ENCODE results near the gene TRIM52.

DNA sequence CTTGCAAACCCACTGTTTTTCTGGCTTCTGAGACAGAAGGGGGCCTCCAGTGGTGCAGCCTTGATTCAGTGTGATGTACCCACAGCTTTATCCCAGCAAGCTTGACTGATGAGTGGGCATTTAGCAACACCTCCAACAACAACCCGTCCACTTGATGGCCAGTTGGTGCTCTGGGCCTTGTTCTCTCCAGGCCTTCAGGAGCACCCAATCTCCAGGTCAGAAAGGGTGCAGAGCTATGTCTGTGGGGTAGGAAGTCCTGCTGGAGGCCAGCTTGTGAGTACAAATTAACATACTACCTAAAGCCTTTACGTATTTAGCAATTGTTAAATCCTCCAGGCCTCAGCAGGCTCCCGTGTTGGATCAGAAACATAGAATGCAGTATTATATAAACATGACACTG is 10.1 kb upstream of the TRIM52 start:
- no peak for TF ChIP-seq ZNF394 (tag by site-specific recombination; IDR thresholded peaks at IDR 0.05; ENCODE audit: borderline replicate concordance)
- no peak for TF ChIP-seq ZNF274 (IDR thresholded peaks at IDR 0.05; ENCODE audit: low read length)
- no peak for TF ChIP-seq ZNF274 (tag by site-specific recombination; IDR thresholded peaks at IDR 0.05; ENCODE audit: borderline replicate concordance)
- TF ChIP-seq, protein P1, sequence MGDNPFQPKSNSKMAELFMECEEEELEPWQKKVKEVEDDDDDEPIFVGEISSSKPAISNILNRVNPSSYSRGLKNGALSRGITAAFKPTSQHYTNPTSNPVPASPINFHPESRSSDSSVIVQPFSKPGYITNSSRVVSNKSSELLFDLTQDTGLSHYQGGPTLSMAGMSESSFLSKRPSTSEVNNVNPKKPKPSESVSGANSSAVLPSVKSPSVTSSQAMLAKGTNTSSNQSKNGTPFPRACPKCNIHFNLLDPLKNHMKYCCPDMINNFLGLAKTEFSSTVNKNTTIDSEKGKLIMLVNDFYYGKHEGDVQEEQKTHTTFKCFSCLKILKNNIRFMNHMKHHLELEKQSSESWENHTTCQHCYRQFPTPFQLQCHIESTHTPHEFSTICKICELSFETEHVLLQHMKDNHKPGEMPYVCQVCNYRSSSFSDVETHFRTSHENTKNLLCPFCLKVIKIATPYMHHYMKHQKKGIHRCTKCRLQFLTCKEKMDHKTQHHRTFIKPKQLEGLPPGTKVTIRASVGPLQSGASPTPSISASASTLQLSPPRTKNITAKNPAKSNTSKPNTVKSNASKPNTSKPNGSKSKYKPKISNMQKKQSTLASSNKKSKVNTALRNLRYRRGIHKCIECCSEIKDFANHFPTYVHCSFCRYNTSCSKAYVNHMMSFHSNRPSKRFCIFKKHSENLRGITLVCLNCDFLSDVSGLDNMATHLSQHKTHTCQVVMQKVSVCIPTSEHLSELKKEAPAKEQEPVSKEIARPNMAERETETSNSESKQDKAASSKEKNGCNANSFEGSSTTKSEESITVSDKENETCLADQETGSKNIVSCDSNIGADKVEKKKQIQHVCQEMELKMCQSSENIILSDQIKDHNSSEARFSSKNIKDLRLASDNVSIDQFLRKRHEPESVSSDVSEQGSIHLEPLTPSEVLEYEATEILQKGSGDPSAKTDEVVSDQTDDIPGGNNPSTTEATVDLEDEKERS (tag by site-specific recombination; IDR thresholded peaks at IDR 0.05), result no peak
- TF ChIP-seq, protein P2, sequence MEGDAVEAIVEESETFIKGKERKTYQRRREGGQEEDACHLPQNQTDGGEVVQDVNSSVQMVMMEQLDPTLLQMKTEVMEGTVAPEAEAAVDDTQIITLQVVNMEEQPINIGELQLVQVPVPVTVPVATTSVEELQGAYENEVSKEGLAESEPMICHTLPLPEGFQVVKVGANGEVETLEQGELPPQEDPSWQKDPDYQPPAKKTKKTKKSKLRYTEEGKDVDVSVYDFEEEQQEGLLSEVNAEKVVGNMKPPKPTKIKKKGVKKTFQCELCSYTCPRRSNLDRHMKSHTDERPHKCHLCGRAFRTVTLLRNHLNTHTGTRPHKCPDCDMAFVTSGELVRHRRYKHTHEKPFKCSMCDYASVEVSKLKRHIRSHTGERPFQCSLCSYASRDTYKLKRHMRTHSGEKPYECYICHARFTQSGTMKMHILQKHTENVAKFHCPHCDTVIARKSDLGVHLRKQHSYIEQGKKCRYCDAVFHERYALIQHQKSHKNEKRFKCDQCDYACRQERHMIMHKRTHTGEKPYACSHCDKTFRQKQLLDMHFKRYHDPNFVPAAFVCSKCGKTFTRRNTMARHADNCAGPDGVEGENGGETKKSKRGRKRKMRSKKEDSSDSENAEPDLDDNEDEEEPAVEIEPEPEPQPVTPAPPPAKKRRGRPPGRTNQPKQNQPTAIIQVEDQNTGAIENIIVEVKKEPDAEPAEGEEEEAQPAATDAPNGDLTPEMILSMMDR (tag by site-specific recombination; IDR thresholded peaks at IDR 0.05), result no peak
- TF ChIP-seq, protein P3, sequence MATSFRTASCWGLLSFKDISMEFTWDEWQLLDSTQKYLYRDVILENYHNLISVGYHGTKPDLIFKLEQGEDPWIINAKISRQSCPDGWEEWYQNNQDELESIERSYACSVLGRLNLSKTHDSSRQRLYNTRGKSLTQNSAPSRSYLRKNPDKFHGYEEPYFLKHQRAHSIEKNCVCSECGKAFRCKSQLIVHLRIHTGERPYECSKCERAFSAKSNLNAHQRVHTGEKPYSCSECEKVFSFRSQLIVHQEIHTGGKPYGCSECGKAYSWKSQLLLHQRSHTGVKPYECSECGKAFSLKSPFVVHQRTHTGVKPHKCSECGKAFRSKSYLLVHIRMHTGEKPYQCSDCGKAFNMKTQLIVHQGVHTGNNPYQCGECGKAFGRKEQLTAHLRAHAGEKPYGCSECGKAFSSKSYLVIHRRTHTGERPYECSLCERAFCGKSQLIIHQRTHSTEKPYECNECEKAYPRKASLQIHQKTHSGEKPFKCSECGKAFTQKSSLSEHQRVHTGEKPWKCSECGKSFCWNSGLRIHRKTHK (tag by site-specific recombination; IDR thresholded peaks at IDR 0.05), result no peak
- no peak for TF ChIP-seq ZNF24 (tag by site-specific recombination; IDR thresholded peaks at IDR 0.05)
- no peak for TF ChIP-seq KLF8 (tag by site-specific recombination; IDR thresholded peaks at IDR 0.05)
- no peak for TF ChIP-seq FEZF1 (tag by site-specific recombination; IDR thresholded peaks at IDR 0.05)
- no peak for TF ChIP-seq TCF7L2 (IDR thresholded peaks at IDR 0.05; ENCODE audit: borderline replicate concordance, low read depth, low read length)
- TF ChIP-seq, protein P4, sequence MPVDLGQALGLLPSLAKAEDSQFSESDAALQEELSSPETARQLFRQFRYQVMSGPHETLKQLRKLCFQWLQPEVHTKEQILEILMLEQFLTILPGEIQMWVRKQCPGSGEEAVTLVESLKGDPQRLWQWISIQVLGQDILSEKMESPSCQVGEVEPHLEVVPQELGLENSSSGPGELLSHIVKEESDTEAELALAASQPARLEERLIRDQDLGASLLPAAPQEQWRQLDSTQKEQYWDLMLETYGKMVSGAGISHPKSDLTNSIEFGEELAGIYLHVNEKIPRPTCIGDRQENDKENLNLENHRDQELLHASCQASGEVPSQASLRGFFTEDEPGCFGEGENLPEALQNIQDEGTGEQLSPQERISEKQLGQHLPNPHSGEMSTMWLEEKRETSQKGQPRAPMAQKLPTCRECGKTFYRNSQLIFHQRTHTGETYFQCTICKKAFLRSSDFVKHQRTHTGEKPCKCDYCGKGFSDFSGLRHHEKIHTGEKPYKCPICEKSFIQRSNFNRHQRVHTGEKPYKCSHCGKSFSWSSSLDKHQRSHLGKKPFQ (tag by site-specific recombination; IDR thresholded peaks at IDR 0.05), result no peak
- no peak for TF ChIP-seq ZNF121 (tag by site-specific recombination; IDR thresholded peaks at IDR 0.05)
- no peak for TF ChIP-seq ZNF830 (tag by site-specific recombination; IDR thresholded peaks at IDR 0.05; ENCODE audit: low read depth)
